Thyroid gland (tissue), 4 donors: ENCODE data around the gene IYD.

Source experiments
- POLR2A ChIP-seq, 2 donors: fragments of 450-650 bp; IDR thresholded peaks; one replicate each; pipeline ENCODE4 v1.6.1; 2017; ENCODE audit warnings: antibody characterized with exemption in 2 of 2, mild to moderate bottlenecking in 2 of 2, moderate library complexity in 1 of 2
- TF ChIP-seq, protein P1 (sequence below), 6 experiments: fragments of 200-600 bp in 3 of 6; fragments of 450-650 bp in 3 of 6; sonication (generic) in 3 of 6; IDR thresholded peaks; one replicate each; pipeline ENCODE4 v1.5.1; 2016 to 2019; ENCODE audit warnings: antibody characterized with exemption in 6 of 6, mild to moderate bottlenecking in 2 of 6, inconsistent platforms in 1 of 6, moderate library complexity in 1 of 6

- TF ChIP-seq, protein P1, sequence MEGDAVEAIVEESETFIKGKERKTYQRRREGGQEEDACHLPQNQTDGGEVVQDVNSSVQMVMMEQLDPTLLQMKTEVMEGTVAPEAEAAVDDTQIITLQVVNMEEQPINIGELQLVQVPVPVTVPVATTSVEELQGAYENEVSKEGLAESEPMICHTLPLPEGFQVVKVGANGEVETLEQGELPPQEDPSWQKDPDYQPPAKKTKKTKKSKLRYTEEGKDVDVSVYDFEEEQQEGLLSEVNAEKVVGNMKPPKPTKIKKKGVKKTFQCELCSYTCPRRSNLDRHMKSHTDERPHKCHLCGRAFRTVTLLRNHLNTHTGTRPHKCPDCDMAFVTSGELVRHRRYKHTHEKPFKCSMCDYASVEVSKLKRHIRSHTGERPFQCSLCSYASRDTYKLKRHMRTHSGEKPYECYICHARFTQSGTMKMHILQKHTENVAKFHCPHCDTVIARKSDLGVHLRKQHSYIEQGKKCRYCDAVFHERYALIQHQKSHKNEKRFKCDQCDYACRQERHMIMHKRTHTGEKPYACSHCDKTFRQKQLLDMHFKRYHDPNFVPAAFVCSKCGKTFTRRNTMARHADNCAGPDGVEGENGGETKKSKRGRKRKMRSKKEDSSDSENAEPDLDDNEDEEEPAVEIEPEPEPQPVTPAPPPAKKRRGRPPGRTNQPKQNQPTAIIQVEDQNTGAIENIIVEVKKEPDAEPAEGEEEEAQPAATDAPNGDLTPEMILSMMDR (IDR thresholded peaks at IDR 0.05) = no peak
- no peak for TF ChIP-seq POLR2A (IDR thresholded peaks at IDR 0.05)
Measured at GRCh38 chr6:150353445-150353844, 15.4 kb upstream of the IYD start.
